ENCODE measurements around the gene LDLRAD4. TPM values are rescaled to one million over a fixed set of nuclear protein-coding genes. Genes with fewer than 3 reads are reported as not detected.
"Not testable (repeated sequence)": the region's sequence is repeated elsewhere in the genome, so short reads cannot be mapped to it uniquely, and the experiment has no call there.

The LDLRAD4 gene
- total RNA-seq, 1 donor from 2014 or later = 18.4 TPM

DNA sequence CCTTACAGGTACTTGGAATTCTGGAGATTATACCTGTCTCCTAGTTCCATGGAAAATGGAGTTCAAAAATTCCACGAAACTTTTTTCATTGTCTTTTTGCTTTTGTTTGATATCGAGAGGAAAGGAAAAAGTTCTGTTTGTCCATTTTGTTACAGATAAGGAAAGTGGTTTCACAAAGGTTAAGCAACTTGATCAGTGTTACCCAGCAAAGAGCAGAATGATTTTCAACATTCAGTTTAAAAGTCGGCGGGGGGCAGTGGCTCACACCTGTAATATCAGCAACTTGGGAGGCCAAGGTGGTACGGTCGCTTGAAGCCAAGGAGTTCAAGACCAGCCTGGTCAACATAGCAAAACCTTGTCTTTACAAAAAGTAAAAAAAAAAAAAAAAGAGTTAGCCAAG is 118.8 kb downstream of the LDLRAD4 start:
- Histone ChIP-seq H3K27me3 (no peaks in the 10 kb centered on the region), H3K4me3 (no peak overlapping the region), H3K27ac (no peak overlapping the region), H3K4me1 (no peaks in the 10 kb centered on the region), H3K36me3 (no peaks in the 10 kb centered on the region), H3K9me3 (no peaks in the 10 kb centered on the region)
- no peak for ATAC-seq
- intact Hi-C loops (cut with DNase I) = no loop called here
- TF ChIP-seq, protein P1, sequence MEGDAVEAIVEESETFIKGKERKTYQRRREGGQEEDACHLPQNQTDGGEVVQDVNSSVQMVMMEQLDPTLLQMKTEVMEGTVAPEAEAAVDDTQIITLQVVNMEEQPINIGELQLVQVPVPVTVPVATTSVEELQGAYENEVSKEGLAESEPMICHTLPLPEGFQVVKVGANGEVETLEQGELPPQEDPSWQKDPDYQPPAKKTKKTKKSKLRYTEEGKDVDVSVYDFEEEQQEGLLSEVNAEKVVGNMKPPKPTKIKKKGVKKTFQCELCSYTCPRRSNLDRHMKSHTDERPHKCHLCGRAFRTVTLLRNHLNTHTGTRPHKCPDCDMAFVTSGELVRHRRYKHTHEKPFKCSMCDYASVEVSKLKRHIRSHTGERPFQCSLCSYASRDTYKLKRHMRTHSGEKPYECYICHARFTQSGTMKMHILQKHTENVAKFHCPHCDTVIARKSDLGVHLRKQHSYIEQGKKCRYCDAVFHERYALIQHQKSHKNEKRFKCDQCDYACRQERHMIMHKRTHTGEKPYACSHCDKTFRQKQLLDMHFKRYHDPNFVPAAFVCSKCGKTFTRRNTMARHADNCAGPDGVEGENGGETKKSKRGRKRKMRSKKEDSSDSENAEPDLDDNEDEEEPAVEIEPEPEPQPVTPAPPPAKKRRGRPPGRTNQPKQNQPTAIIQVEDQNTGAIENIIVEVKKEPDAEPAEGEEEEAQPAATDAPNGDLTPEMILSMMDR (IDR thresholded peaks at IDR 0.05) = no peak
- no peak for DNase-seq

GRCh38 chr18:13338318-13338717 is 119.8 kb downstream of the LDLRAD4 start:
- Histone ChIP-seq H3K4me3 (no peak overlapping the region), H3K4me1 (no peaks in the 10 kb centered on the region), H3K27me3 (no peaks in the 10 kb centered on the region), H3K27ac (no peak overlapping the region), H3K9me3 (peaks cover 3% of the 10 kb centered on the region), H3K36me3 (no peaks in the 10 kb centered on the region)
- TF ChIP-seq, protein P1 (IDR thresholded peaks at IDR 0.05) = no peak
- ATAC-seq = no peak
- no peak for DNase-seq
- intact Hi-C loops (cut with DNase I) = no loop called here

DNA sequence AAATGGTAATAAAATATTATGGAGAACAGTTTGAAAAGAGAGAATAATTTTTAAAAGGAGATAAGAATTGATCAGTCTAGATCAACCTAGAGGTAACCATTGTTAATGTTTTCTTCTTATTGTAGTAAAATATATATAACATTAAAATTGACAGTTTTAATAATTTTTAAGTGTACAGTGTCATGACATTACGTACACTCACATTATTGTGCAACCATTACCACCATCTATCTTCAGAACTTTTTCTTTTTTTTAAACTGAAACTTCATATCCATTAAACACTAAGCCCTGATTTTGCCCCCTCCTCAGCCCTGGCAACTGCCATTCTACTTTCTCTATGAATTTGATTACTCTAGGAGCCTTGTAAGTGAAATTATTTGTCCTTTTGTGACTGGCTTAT is 121.1 kb downstream of the LDLRAD4 start:
- H3K4me1 ChIP-seq = no peaks in the 10 kb centered on the region
- intact Hi-C loops (cut with DNase I) = no loop called here
- no peaks in the 10 kb centered on the region for H3K36me3 ChIP-seq
- TF ChIP-seq, protein P1 (IDR thresholded peaks at IDR 0.05) = no peak
- no peaks in the 10 kb centered on the region for H3K27me3 ChIP-seq
- H3K27ac ChIP-seq = no peak overlapping the region
- no peak for ATAC-seq
- H3K9me3 ChIP-seq = peaks cover 3% of the 10 kb centered on the region
- DNase-seq = no peak
- no peak overlapping the region for H3K4me3 ChIP-seq

DNA sequence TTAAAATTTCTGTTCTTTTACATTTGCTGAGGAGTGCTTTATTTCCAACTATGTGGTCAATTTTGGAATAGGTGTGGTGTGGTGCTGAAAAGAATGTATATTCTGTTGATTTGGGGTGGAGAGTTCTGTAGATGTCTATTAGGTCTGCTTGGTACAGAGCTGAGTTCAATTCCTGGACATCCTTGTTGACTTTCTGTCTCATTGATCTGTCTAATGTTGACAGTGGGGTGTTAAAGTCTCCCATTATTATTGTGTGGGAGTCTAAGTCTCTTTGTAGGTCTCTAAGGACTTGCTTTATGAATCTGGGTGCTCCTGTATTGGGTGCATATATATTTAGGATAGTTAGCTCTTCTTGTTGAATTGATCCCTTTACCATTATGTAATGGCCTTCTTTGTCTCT is 127.9 kb downstream of the LDLRAD4 start:
- H3K36me3 ChIP-seq, H3K4me3 ChIP-seq: not testable (repeated sequence)

GRCh38 chr18:13353084-13353823 is 134.7 kb downstream of the LDLRAD4 start:
- H3K27ac ChIP-seq = no peak overlapping the region
- peak; percentile 55 for ATAC-seq
- intact Hi-C loops (cut with DNase I) = no loop called here

More for the DNA sequence above, 127.9 kb downstream of the LDLRAD4 start:
- H3K4me1 ChIP-seq; H3K9me3 ChIP-seq; DNase-seq; H3K27me3 ChIP-seq; H3K27ac ChIP-seq; ATAC-seq; intact Hi-C loops (cut with DNase I): not testable (repeated sequence)

GRCh38 chr18:13354402-13354801 is 135.8 kb downstream of the LDLRAD4 start:
- H3K27me3 ChIP-seq = no peaks in the 10 kb centered on the region
- intact Hi-C loops (cut with DNase I) = no loop called here
- no peaks in the 10 kb centered on the region for H3K9me3 ChIP-seq

More at GRCh38 chr18:13353084-13353823, 134.7 kb downstream of the LDLRAD4 start:
- H3K27me3 ChIP-seq = no peaks in the 10 kb centered on the region
- H3K4me1 ChIP-seq = no peaks in the 10 kb centered on the region
- H3K4me3 ChIP-seq = no peak overlapping the region
- TF ChIP-seq, protein P1 (IDR thresholded peaks at IDR 0.05) = no peak
- peaks cover 3% of the 10 kb centered on the region for H3K9me3 ChIP-seq
- no peak for DNase-seq
- H3K36me3 ChIP-seq = no peaks in the 10 kb centered on the region

More at GRCh38 chr18:13354402-13354801, 135.8 kb downstream of the LDLRAD4 start:
- no peaks in the 10 kb centered on the region for H3K36me3 ChIP-seq
- DNase-seq (no peak), ATAC-seq (no peak)
- no peak overlapping the region for H3K27ac ChIP-seq
- TF ChIP-seq, protein P1 (IDR thresholded peaks at IDR 0.05) = no peak
- no peak overlapping the region for H3K4me3 ChIP-seq
- H3K4me1 ChIP-seq = no peaks in the 10 kb centered on the region

Measured in upper lobe of right lung (tissue), 1 donor.